Loucy (cell line): ENCODE measurements around the gene MYH14.

Experiments
- EZH2phosphoT487 ChIP-seq: fragments of 200-600 bp; IDR thresholded peaks from 2 replicates; pipeline ENCODE4 v1.6.1; 2018; ENCODE audit warnings: antibody characterized with exemption, mild to moderate bottlenecking, moderate library complexity, borderline replicate concordance
- TF ChIP-seq, protein P1 (sequence below): fragments of 200-600 bp; sonication (generic); conservative IDR thresholded peaks from 2 replicates; pipeline ENCODE4 v1.5.1; 2014; ENCODE audit warnings: mild to moderate bottlenecking, antibody characterized with exemption, low read length

DNA sequence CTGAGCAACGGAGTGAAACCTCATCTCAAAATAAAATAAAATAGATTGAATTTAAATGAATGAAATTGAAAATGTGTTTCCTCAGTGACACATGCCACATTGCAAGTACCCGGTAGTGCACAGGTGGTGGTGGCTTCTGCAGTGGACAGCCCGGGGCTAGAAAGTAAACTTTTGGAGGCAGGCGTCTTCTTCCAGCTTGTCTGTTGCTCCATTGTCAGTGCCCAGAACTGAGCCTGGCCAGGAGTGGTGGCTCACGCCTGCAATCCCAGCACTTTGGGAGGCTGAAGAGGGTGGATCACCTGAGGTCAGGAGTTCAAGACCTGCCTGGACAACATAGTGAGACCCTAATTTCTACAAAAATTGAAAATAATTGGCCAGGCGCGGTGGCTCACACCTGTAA, 5.7 kb downstream of the MYH14 start:
- TF ChIP-seq, protein P1, sequence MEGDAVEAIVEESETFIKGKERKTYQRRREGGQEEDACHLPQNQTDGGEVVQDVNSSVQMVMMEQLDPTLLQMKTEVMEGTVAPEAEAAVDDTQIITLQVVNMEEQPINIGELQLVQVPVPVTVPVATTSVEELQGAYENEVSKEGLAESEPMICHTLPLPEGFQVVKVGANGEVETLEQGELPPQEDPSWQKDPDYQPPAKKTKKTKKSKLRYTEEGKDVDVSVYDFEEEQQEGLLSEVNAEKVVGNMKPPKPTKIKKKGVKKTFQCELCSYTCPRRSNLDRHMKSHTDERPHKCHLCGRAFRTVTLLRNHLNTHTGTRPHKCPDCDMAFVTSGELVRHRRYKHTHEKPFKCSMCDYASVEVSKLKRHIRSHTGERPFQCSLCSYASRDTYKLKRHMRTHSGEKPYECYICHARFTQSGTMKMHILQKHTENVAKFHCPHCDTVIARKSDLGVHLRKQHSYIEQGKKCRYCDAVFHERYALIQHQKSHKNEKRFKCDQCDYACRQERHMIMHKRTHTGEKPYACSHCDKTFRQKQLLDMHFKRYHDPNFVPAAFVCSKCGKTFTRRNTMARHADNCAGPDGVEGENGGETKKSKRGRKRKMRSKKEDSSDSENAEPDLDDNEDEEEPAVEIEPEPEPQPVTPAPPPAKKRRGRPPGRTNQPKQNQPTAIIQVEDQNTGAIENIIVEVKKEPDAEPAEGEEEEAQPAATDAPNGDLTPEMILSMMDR, result no peak
- no peak for TF ChIP-seq EZH2phosphoT487
